Gastrocnemius medialis (tissue), 4 donors: Measurements from ENCODE around the gene DDX4. TPM values are rescaled to one million over a fixed set of nuclear protein-coding genes. Genes with fewer than 3 reads are reported as not detected.

Experiments used
- ATAC-seq, 2 donors: fragments of 150-250 bp; one replicate each; pipeline ENCODE4 v1.9.1; 2016
- DNase-seq, 2 donors: peaks; one replicate each; pipeline ENCODE4 v3.0.0-alpha.2; 2019
- H3K27ac ChIP-seq, 4 donors: fragments of 200-600 bp; sonication (generic); 1 replicate in 1 of 4; 2 replicates in 3 of 4; pipeline ENCODE4 v1.5.1; 2016 to 2018; ENCODE audit warnings: mild to moderate bottlenecking in 2 of 4, moderate library complexity in 1 of 4
- H3K27me3 ChIP-seq, 3 donors: fragments of 200-600 bp; sonication (generic) in 2 of 3; 1 replicate in 1 of 3; 2 replicates in 2 of 3; pipeline versions ENCODE4 v1.5.1 to v1.6.0; 2016 to 2019; ENCODE audit warnings: mild to moderate bottlenecking in 1 of 3, moderate library complexity in 1 of 3
- H3K36me3 ChIP-seq, 2 donors: fragments of 200-600 bp; sonication (generic) in 1 of 2; one replicate each; pipeline ENCODE4 v1.5.1; 2017 to 2018
- H3K4me1 ChIP-seq, 2 donors: fragments of 200-600 bp; sonication (generic) in 1 of 2; one replicate each; pipeline ENCODE4 v1.5.1; 2016 to 2017; ENCODE audit warnings: mild to moderate bottlenecking in 2 of 2
- H3K4me3 ChIP-seq, 4 donors: fragments of 200-600 bp; sonication (generic) in 3 of 4; 1 replicate in 1 of 4; 2 replicates in 3 of 4; pipeline ENCODE4 v1.5.1; 2016 to 2019; ENCODE audit warnings: mild to moderate bottlenecking in 2 of 4
- H3K9me3 ChIP-seq, 3 donors: fragments of 200-600 bp; sonication (generic) in 2 of 3; 1 replicate in 1 of 3; 2 replicates in 2 of 3; pipeline ENCODE4 v1.5.1; 2016 to 2019
- POLR2A ChIP-seq, 2 donors: fragments of 450-650 bp; IDR thresholded peaks; one replicate each; pipeline ENCODE4 v1.6.1; 2017; ENCODE audit warnings: antibody characterized with exemption in 2 of 2, mild to moderate bottlenecking in 2 of 2, moderate library complexity in 2 of 2
- in situ Hi-C, 4 donors: fragments of 200-750 bp; cut with MboI; loops; one replicate each; pipeline versions ENCODE4 v1.15.0 to v1.8.0; 2017; ENCODE audit warnings: low sequenced_read_pairs in 4 of 4
- intact Hi-C: fragments of 100-400 bp; cut with DNase I; formaldehyde crosslinking; loops from one replicate; pipeline ENCODE4 v1.15.1; 2023; ENCODE audit warnings: low total_unique reads
- total RNA-seq, 4 donors: library from RNA; depleted of rRNA; stranded (reverse); fragments of >200 nt; gene quantifications; one replicate each; pipeline versions ENCODE4 v1.1.0 to v1.2.3, GENCODE V29; 2016
- TF ChIP-seq, protein P1 (sequence below), 5 experiments: fragments of 450-650 bp in 3 of 5; fragments of 200-600 bp in 2 of 5; sonication (generic) in 2 of 5; IDR thresholded peaks in 4 of 5; conservative IDR thresholded peaks in 1 of 5; 1 replicate in 4 of 5; 2 replicates in 1 of 5; pipeline ENCODE4 v1.5.1; 2016 to 2019; ENCODE audit warnings: antibody characterized with exemption in 5 of 5, mild to moderate bottlenecking in 3 of 5, moderate library complexity in 3 of 5

The DDX4 gene
- total RNA-seq, 4 donors from 2014 or later = not detected

- no peaks in the 10 kb centered on the region for H3K27me3 ChIP-seq
Observed at GRCh38 chr5:55731848-55732247, 6.0 kb upstream of the DDX4 start.

GRCh38 chr5:55732585-55732984, 5.3 kb upstream of the DDX4 start:
- no peak overlapping the region for H3K27ac ChIP-seq
- TF ChIP-seq POLR2A (IDR thresholded peaks at IDR 0.05) = no peak
- TF ChIP-seq, protein P1, sequence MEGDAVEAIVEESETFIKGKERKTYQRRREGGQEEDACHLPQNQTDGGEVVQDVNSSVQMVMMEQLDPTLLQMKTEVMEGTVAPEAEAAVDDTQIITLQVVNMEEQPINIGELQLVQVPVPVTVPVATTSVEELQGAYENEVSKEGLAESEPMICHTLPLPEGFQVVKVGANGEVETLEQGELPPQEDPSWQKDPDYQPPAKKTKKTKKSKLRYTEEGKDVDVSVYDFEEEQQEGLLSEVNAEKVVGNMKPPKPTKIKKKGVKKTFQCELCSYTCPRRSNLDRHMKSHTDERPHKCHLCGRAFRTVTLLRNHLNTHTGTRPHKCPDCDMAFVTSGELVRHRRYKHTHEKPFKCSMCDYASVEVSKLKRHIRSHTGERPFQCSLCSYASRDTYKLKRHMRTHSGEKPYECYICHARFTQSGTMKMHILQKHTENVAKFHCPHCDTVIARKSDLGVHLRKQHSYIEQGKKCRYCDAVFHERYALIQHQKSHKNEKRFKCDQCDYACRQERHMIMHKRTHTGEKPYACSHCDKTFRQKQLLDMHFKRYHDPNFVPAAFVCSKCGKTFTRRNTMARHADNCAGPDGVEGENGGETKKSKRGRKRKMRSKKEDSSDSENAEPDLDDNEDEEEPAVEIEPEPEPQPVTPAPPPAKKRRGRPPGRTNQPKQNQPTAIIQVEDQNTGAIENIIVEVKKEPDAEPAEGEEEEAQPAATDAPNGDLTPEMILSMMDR (IDR thresholded peaks at IDR 0.05 in 4 of 5, conservative IDR thresholded peaks at IDR 0.05 in 1 of 5) = no peak
- no peak overlapping the region for H3K4me3 ChIP-seq
- intact Hi-C loops = no loop called here
- DNase-seq (no peak), ATAC-seq (no peak)
- H3K4me1 ChIP-seq = no peaks in the 10 kb centered on the region
- in situ Hi-C loops = no loop called here
- H3K9me3 ChIP-seq = no peaks in the 10 kb centered on the region
- H3K36me3 ChIP-seq = no peaks in the 10 kb centered on the region
- no peaks in the 10 kb centered on the region for H3K27me3 ChIP-seq

More at GRCh38 chr5:55731848-55732247, 6.0 kb upstream of the DDX4 start:
- no peak for DNase-seq
- intact Hi-C loops = no loop called here
- no peak overlapping the region for H3K27ac ChIP-seq
- TF ChIP-seq, protein P1 (IDR thresholded peaks at IDR 0.05 in 4 of 5, conservative IDR thresholded peaks at IDR 0.05 in 1 of 5) = no peak
- no peak for TF ChIP-seq POLR2A (IDR thresholded peaks at IDR 0.05)
- in situ Hi-C loops = no loop called here
- H3K9me3 ChIP-seq = no peaks in the 10 kb centered on the region
- no peaks in the 10 kb centered on the region for H3K36me3 ChIP-seq
- ATAC-seq = no peak
- no peak overlapping the region for H3K4me3 ChIP-seq
- H3K4me1 ChIP-seq = no peaks in the 10 kb centered on the region

GRCh38 chr5:55734658-55735057, 3.2 kb upstream of the DDX4 start:
- H3K27me3 ChIP-seq = no peaks in the 10 kb centered on the region
- no peak overlapping the region for H3K27ac ChIP-seq
- ATAC-seq (no peak), DNase-seq (no peak)
- no peaks in the 10 kb centered on the region for H3K9me3 ChIP-seq
- no peaks in the 10 kb centered on the region for H3K36me3 ChIP-seq
- in situ Hi-C loops = no loop called here
- H3K4me1 ChIP-seq = no peaks in the 10 kb centered on the region
- intact Hi-C loops = no loop called here
- TF ChIP-seq POLR2A (IDR thresholded peaks at IDR 0.05) = no peak
- TF ChIP-seq, protein P1 (IDR thresholded peaks at IDR 0.05 in 4 of 5, conservative IDR thresholded peaks at IDR 0.05 in 1 of 5) = no peak
- H3K4me3 ChIP-seq = no peak overlapping the region

GRCh38 chr5:55742778-55743177, 4.9 kb downstream of the DDX4 start:
- Histone ChIP-seq H3K9me3 (no peaks in the 10 kb centered on the region), H3K27me3 (no peaks in the 10 kb centered on the region), H3K36me3 (no peaks in the 10 kb centered on the region), H3K4me3 (no peak overlapping the region), H3K27ac (no peak overlapping the region), H3K4me1 (no peaks in the 10 kb centered on the region)
- in situ Hi-C loops (no loop called here), intact Hi-C loops (no loop called here)
- DNase-seq (no peak), ATAC-seq (no peak)
- no peak for TF ChIP-seq POLR2A (IDR thresholded peaks at IDR 0.05)
- TF ChIP-seq, protein P1 (IDR thresholded peaks at IDR 0.05 in 4 of 5, conservative IDR thresholded peaks at IDR 0.05 in 1 of 5) = no peak

GRCh38 chr5:55747778-55748318, 10.0 kb downstream of the DDX4 start:
- no peaks in the 10 kb centered on the region for H3K9me3 ChIP-seq
- in situ Hi-C loops = no loop called here
- no peaks in the 10 kb centered on the region for H3K27me3 ChIP-seq
- DNase-seq = no peak
- H3K4me1 ChIP-seq = no peaks in the 10 kb centered on the region
- H3K27ac ChIP-seq = no peak overlapping the region
- no peaks in the 10 kb centered on the region for H3K36me3 ChIP-seq
- no peak for ATAC-seq
- intact Hi-C loops = no loop called here
- no peak overlapping the region for H3K4me3 ChIP-seq
- TF ChIP-seq, protein P1 (IDR thresholded peaks at IDR 0.05 in 4 of 5, conservative IDR thresholded peaks at IDR 0.05 in 1 of 5) = no peak
- no peak for TF ChIP-seq POLR2A (IDR thresholded peaks at IDR 0.05)
